Left renal pelvis (tissue), 4 donors: ENCODE results near the gene M1AP. TPM values are rescaled to one million over a fixed set of nuclear protein-coding genes. Genes with fewer than 3 reads are reported as not detected.

Experiments
- DNase-seq, 4 donors: peaks; one replicate each; pipeline ENCODE4 v3.0.0-alpha.2; 2013; ENCODE audit warnings: low read depth in 4 of 4, low spot score in 3 of 4
- polyA plus RNA-seq, 4 donors: library from polyadenylated mRNA; unstranded; fragments of 120-200 nt; gene quantifications; one replicate each; pipeline ENCODE4 v1.2.1, GENCODE V29; 2013; ENCODE audit not compliant: insufficient read length in 4 of 4

M1AP gene
- polyA plus RNA-seq, 4 donors, result 0.41 to 1.3 (median 0.81) TPM

DNA sequence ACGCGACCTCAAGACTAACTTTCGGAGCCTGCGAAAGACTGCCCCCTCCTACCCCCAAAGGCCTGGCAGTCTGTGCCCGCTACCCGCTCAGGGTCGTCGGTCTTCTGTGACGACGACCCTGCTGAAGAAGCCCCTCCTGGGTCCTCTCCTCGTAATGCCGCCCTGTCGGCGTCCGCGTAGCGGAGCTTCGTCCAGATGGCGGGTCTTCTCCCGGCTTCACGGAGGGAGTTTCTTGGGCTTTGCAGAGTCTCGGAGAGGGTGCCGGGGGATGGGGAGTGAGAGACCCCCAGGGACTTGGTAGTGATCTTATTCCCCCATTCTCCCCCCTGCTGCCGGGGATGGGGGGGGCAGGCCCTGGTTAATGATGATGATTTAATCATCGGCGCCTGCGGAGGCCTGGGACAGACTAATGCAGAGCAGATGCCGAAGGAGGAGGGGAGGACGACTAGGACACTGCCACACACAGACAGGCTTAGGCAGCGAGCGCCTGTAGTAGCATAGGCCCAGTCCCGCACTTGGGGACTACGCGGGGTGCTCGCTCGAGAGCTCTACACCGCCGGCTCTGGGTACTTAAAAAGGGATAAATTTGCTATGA, 140.1 kb downstream of the M1AP start:
- DNase-seq, result no peak

Other genes with a start within 250 kb of the M1AP start
- gene C2orf81, start 226.7 kb downstream of the M1AP start, polyA plus RNA-seq, result 1 to 10 TPM; 4.6 to 9.0 (median 6.4) TPM
- gene WDR54, start 226.6 kb downstream of the M1AP start, polyA plus RNA-seq, result 10 to 100 TPM; 25.2 to 42.7 (median 36.2) TPM
- gene RTKN, start 206.4 kb downstream of the M1AP start, polyA plus RNA-seq, result 10 to 100 TPM; 36.1 to 85.3 (median 56.9) TPM
- 10 to 100 TPM; 14.6 to 31.8 (median 21.2) TPM for gene INO80B, start 193.2 kb downstream of the M1AP start, polyA plus RNA-seq
- 100 to 1,000 TPM in 2 of 4 donors, 10 to 100 TPM in 2; 68.7 to 119 (median 98.4) TPM for gene WBP1, start 189.9 kb downstream of the M1AP start, polyA plus RNA-seq
- gene MOGS, start 182.9 kb downstream of the M1AP start, polyA plus RNA-seq, result 10 to 100 TPM; 34.6 to 66.6 (median 49.1) TPM
- 10 to 100 TPM; 29.5 to 57.5 (median 40.3) TPM for gene MRPL53, start 175.7 kb downstream of the M1AP start, polyA plus RNA-seq
- gene CCDC142, start 165.3 kb downstream of the M1AP start, polyA plus RNA-seq, result 10 to 100 TPM in 3 of 4 donors, 1 to 10 TPM in 1; 7.5 to 16.7 (median 11.2) TPM
- gene TTC31, start 165.2 kb downstream of the M1AP start, polyA plus RNA-seq, result 10 to 100 TPM; 24.5 to 40.3 (median 29.3) TPM
- gene LBX2, start 148.7 kb downstream of the M1AP start, polyA plus RNA-seq, result 1 to 10 TPM; 1.3 to 5.4 (median 2.4) TPM
- gene PCGF1, start 140.6 kb downstream of the M1AP start, polyA plus RNA-seq, result 10 to 100 TPM; 23.7 to 34.9 (median 27.0) TPM
- under 1 TPM in 2 of 4 donors, not detected in 2; 0.08 to 0.23 TPM for gene TLX2, start 133.9 kb downstream of the M1AP start, polyA plus RNA-seq
- under 1 TPM; 0.16 to 0.35 (median 0.29) TPM for gene DQX1, start 122.1 kb downstream of the M1AP start, polyA plus RNA-seq
- 100 to 1,000 TPM in 2 of 4 donors, 10 to 100 TPM in 2; 84.6 to 125 (median 102) TPM for gene AUP1, start 118.6 kb downstream of the M1AP start, polyA plus RNA-seq
- gene HTRA2, start 118.4 kb downstream of the M1AP start, polyA plus RNA-seq, result 10 to 100 TPM; 27.5 to 35.0 (median 30.7) TPM
- gene LOXL3, start 94.4 kb downstream of the M1AP start, polyA plus RNA-seq, result 10 to 100 TPM in 1 of 4 donors, 1 to 10 TPM in 3; 9.2 to 11.4 (median 9.6) TPM
- 10 to 100 TPM in 1 of 4 donors, 1 to 10 TPM in 3; 7.4 to 10.3 (median 8.4) TPM for gene DOK1, start 93.6 kb downstream of the M1AP start, polyA plus RNA-seq
- gene SEMA4F, start 5.9 kb upstream of the M1AP start, polyA plus RNA-seq, result 1 to 10 TPM; 6.2 to 7.2 (median 6.8) TPM
- gene HK2, start 185.8 kb upstream of the M1AP start, polyA plus RNA-seq, result 10 to 100 TPM in 3 of 4 donors, 1 to 10 TPM in 1; 4.0 to 14.7 (median 10.3) TPM